ENCODE data around the gene TTC38.

The TTC38 gene

DNA sequence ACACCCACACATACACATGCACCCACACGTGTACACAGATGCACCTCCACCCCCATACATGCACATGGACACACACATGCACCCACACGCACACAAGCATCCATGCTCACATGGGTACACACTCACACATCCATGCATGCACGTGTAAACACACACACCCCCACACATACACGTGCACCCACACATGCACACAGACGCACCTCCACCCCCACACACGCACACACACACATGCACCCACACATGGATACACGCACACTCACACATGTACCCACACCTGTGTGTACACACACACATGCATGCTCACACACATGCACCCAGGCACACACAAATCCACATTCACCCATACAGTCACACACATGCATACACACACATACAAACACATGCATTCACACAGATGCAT is 42.2 kb upstream of the TTC38 start:
- H3K36me3 ChIP-seq (ENCODE audit: control insufficient read depth, insufficient read depth, low read length) = peaks cover 2% of the 10 kb centered on the region; the same call in 1 of the 2 replicates
- H3K27me3 ChIP-seq (replicated peaks; ENCODE audit: control insufficient read depth, insufficient read depth, low read length) = no peaks in the 10 kb centered on the region
- TF ChIP-seq, protein P1, sequence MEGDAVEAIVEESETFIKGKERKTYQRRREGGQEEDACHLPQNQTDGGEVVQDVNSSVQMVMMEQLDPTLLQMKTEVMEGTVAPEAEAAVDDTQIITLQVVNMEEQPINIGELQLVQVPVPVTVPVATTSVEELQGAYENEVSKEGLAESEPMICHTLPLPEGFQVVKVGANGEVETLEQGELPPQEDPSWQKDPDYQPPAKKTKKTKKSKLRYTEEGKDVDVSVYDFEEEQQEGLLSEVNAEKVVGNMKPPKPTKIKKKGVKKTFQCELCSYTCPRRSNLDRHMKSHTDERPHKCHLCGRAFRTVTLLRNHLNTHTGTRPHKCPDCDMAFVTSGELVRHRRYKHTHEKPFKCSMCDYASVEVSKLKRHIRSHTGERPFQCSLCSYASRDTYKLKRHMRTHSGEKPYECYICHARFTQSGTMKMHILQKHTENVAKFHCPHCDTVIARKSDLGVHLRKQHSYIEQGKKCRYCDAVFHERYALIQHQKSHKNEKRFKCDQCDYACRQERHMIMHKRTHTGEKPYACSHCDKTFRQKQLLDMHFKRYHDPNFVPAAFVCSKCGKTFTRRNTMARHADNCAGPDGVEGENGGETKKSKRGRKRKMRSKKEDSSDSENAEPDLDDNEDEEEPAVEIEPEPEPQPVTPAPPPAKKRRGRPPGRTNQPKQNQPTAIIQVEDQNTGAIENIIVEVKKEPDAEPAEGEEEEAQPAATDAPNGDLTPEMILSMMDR (IDR thresholded peaks at IDR 0.05; ENCODE audit: insufficient read depth, low read length, poor library complexity, severe bottlenecking) = no peak
- no peak overlapping the region for H3K4me3 ChIP-seq (replicated peaks; ENCODE audit: low read depth, low read length)
- DNase-seq (ENCODE audit: extremely low read depth, insufficient read length) = no peak

DNA sequence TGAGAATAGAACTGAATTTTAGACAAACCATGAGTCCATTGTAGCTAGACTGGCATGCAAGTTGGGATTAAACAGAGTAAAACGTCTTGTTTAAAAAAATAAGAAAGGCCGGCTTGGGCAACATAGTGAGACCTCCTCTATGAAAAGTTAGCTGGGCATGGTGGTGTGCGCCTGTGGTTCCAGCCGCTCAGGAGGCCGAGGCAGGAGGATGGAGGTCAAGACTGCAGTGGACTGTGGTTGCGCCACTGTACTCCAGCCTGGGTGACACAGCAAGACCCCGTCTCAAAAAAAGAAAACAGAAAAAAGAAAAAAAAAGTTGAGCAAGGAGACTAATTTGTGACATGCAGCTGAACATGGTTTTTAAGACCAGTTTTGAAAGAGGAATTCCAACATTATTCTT is 41.2 kb upstream of the TTC38 start:
- TF ChIP-seq, protein P1 (IDR thresholded peaks at IDR 0.05; ENCODE audit: insufficient read depth, low read length, poor library complexity, severe bottlenecking) = no peak
- Histone ChIP-seq H3K27me3 (replicated peaks; ENCODE audit: control insufficient read depth, insufficient read depth, low read length) (no peaks in the 10 kb centered on the region), H3K36me3 (ENCODE audit: control insufficient read depth, insufficient read depth, low read length) (peaks cover 2% of the 10 kb centered on the region; the same call in 1 of the 2 replicates), H3K4me3 (replicated peaks; ENCODE audit: low read depth, low read length) (no peak overlapping the region)
- no peak for DNase-seq (ENCODE audit: extremely low read depth, insufficient read length)

DNA sequence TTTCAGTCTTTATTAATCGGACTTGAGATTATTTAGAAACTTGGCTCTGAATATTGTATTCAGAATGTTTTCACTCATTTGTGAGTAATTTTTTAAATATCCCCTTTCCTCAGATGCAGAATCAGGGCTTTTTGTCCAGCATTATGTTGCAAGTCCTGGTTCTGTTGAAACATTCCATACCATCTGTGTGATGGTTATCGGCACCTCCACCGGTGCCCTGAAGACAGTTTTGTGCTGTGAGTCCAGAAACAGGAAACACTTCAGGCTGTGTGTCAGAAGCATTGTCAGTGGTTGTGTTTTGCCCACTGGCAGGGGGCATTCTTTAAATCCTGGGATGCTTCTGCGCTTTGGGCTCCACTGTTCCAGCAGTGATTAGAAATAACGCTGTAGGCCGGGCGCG is 38.1 kb upstream of the TTC38 start:
- H3K36me3 ChIP-seq (ENCODE audit: control insufficient read depth, insufficient read depth, low read length) = peaks cover 2% of the 10 kb centered on the region; the same call in 1 of the 2 replicates
- H3K4me3 ChIP-seq (replicated peaks; ENCODE audit: low read depth, low read length) = no peak overlapping the region
- no peaks in the 10 kb centered on the region for H3K27me3 ChIP-seq (replicated peaks; ENCODE audit: control insufficient read depth, insufficient read depth, low read length)
- TF ChIP-seq, protein P1 (IDR thresholded peaks at IDR 0.05; ENCODE audit: insufficient read depth, low read length, poor library complexity, severe bottlenecking) = no peak
- no peak for DNase-seq (ENCODE audit: extremely low read depth, insufficient read length)

DNA sequence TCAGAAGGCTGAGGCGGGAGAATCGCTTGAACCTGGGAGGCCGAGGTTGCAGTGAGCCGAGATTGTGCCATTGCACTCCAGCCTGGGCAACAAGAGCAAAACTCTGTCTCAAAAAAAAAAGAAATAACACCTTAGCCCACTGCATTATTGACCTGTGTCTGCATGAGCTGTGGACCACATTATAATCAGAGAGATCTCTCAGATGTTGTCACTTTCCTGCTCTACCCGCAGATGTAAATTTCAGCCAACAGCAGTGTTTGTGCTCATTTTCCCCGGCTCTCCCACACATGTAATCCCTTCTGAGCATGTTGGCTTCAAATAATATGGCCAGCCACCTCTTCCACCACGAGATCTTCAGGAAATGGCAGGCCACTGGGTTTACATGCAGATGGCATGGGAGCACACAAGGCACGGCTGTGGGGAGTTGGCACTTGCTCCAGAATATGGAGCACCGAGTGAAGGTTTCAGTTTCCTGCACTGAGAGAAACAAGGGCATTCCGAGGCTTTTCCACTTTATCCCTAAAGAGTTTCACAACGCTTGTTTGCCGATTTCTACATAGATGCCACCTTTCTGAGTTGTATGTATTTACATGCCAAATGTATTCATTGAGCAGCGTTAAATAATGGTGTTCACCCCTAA is 37.4 kb upstream of the TTC38 start:
- DNase-seq (ENCODE audit: extremely low read depth, insufficient read length) = no peak
- Histone ChIP-seq H3K27me3 (replicated peaks; ENCODE audit: control insufficient read depth, insufficient read depth, low read length) (no peaks in the 10 kb centered on the region), H3K36me3 (ENCODE audit: control insufficient read depth, insufficient read depth, low read length) (peaks cover 4% of the 10 kb centered on the region), H3K4me3 (replicated peaks; ENCODE audit: low read depth, low read length) (no peak overlapping the region)
- TF ChIP-seq, protein P1 (IDR thresholded peaks at IDR 0.05; ENCODE audit: insufficient read depth, low read length, poor library complexity, severe bottlenecking) = no peak

DNA sequence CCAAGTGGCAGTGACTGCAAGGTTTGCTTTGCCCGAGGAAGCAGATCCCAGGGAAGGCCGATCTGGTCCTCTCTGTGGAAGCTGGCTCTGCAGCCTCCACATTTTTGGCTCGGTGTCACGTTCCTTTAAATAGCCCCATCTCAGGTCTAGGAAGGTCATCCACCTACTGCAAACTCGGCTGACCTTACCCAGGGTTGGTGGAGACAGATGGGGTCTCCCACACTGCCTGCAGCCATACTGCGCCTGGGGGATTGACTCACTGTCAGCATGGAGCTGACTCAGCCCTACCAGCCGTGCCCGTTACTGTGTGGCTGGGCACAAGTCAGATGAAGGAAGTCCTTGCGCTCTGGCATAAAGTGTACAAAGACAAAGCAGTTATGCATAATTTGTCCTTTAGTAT is 34.6 kb upstream of the TTC38 start:
- TF ChIP-seq, protein P1 (IDR thresholded peaks at IDR 0.05; ENCODE audit: insufficient read depth, low read length, poor library complexity, severe bottlenecking) = no peak
- DNase-seq (ENCODE audit: extremely low read depth, insufficient read length) = no peak
- Histone ChIP-seq H3K4me3 (replicated peaks; ENCODE audit: low read depth, low read length) (no peak overlapping the region), H3K27me3 (replicated peaks; ENCODE audit: control insufficient read depth, insufficient read depth, low read length) (no peaks in the 10 kb centered on the region), H3K36me3 (ENCODE audit: control insufficient read depth, insufficient read depth, low read length) (peaks cover 3% of the 10 kb centered on the region; the same call in 1 of the 2 replicates)

DNA sequence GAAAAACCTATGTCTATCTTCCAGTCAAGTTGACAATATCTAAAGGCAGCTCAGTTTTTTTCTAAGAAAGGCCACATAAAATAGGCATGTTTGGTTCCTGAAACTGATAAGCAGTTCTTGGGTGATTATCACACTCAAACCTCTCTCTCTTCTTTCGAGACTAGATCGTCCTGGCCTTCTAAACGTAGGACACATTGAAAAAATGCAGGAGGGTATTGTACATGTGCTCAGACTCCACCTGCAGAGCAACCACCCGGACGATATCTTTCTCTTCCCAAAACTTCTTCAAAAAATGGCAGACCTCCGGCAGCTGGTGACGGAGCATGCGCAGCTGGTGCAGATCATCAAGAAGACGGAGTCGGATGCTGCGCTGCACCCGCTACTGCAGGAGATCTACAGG is 32.8 kb upstream of the TTC38 start:
- Histone ChIP-seq H3K4me3 (replicated peaks; ENCODE audit: low read depth, low read length) (no peak overlapping the region), H3K36me3 (ENCODE audit: control insufficient read depth, insufficient read depth, low read length) (peaks cover 3% of the 10 kb centered on the region), H3K27me3 (replicated peaks; ENCODE audit: control insufficient read depth, insufficient read depth, low read length) (no peaks in the 10 kb centered on the region)
- TF ChIP-seq, protein P1 (IDR thresholded peaks at IDR 0.05; ENCODE audit: insufficient read depth, low read length, poor library complexity, severe bottlenecking) = no peak
- DNase-seq (ENCODE audit: extremely low read depth, insufficient read length) = no peak

Data from GM06990 (cell line).